OCI-M1 (cell line): ENCODE measurements around the gene NKIRAS2.
"Not testable (repeated sequence)": the region's sequence is repeated elsewhere in the genome, so short reads cannot be mapped to it uniquely, and the experiment has no call there.

Experiments
- DNase-seq: peaks from one replicate; lab custom pipeline; 2025; lab: John Stamatoyannopoulos, UW

The NKIRAS2 gene

DNA sequence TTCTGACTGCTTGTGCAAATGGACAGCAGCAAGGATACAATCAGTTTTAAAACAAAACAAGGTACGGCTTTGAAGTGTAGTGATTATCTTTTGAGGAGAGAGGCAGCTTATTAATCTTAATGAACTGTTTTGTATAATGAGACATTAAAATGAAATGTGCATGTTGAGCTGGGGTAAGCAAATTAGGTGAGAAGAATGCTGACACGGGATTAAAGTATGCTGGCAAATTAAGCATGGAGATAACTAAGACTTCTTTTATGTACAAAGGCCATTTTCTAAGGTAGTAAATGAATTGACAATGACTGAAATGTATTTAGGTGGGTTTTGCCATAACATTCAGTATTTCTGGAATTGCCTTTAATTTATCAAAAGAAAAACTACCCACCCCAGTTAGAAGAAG, 21.4 kb upstream of the NKIRAS2 start:
- no peak for DNase-seq

DNA sequence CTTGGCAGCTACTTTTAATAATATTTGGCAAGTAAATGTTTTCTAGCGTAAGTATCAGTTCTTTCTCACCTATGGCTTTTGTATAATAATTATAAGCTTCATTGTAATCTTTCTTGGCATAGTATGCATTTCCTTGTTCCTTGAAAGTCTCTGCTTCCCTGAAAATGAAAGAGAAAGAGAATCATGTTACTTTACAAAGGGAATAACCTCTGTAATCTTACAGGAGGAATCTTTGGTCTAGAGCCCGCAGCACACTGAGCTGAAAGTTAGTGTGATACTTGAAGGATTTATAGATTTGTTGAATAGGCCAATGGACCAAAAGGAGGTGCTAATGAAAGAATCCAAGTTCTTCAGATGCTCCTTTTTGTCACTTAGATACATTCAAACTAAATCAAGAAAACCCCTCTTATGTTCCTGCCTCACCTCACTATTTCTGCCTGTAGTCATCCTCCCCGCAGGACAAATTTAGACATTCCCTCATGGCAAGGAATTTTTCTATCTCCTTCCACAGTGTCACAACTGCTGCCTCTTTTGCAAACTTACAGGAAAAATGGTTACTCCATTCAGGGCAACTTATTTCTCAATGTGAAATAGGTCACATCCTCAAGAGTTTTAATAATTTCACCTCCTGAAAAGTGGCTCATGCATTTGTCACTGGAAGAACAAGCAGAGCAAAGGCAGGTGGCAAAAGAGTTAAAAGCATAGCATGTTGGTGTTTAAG, 19.3 kb upstream of the NKIRAS2 start:
- DNase-seq = no peak

DNA sequence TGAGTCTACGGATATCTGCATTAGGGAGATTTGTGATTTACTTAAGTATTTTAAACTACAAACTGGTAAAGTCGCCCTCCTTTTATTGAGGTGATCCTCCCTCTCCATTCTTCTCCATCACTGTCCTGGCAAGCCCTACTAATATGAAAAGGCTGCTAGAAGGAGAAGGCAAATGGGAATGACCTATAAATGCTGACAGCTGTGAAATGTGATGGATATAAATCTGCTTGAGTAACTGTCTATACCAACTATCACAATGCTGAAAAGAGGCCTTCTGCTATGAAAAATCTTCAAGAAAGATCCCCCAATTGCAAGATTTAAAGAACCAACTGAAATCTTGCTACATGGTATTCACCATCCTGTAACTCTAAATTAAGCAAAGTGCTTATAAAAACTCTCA, 18.2 kb upstream of the NKIRAS2 start:
- no peak for DNase-seq

DNA sequence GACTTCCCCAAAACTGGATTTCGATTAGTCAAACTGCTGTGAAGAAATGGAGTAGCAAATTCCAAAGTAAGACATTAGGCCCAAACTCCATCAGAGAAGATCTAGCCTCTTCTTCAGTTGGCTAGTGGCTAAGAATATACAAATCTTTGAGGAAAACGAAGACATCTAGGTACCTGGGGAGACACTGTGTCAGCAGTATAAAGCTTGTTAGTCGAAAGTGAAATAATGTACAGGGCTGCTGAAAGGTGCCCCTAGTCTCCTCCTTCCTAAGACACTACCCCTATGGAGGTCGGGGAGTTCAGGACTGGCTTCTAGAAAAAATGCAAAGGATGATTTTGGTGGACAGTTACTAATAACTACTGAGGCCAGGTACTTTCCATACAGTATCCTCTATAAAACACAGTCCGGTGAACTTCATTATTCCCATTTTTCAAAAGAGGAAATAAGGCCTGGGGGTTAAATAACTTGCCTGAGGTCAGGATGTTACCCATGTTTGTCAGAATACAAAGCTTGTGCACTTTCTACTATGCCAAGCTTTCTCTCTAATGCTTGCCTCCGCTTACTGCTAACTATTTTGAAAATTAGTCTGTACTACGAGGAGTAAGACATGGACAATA, 17.6 kb upstream of the NKIRAS2 start:
- no peak for DNase-seq

DNA sequence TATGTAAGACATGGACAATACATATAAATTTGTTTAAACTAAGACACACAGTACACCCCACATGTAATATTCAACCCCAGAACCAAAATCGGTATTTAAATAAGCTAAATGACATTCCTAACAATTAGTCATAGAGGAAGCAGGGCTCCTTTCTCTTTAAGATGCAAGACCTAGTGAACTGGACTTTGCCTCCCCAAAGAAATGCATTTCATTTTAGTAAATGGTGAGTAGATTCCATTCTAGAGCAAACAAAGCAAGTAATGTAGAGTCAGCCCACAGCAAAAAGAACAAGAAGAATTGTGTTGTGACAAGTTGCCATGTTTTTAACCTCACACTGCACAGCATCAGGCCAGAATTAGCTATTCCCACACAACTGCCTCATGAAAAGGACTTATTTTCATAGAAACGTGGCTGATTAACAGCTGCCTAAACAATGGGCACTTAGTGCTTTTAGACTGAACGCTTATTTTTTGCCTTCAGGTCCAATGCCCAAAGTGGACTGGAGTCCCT, 17.0 kb upstream of the NKIRAS2 start:
- DNase-seq = no peak

DNA sequence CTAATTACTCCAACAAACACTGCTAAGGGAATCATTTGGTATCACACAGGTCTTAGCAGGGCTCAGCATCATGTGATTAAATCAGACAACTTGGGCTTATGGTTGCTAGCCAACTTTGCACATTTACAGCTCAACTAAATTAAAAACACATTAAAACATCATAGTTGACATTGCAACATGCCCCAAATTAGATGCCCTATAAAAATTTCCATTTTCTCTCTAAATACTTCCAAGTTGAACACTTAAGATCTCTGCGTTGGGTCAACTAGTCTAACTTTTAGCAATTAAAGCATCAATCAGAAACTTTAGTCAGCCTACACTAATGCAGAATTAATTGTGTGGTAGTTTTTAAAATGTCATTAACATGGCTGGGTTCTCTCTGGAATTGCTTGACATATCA, 14.7 kb upstream of the NKIRAS2 start:
- DNase-seq = no peak

DNA sequence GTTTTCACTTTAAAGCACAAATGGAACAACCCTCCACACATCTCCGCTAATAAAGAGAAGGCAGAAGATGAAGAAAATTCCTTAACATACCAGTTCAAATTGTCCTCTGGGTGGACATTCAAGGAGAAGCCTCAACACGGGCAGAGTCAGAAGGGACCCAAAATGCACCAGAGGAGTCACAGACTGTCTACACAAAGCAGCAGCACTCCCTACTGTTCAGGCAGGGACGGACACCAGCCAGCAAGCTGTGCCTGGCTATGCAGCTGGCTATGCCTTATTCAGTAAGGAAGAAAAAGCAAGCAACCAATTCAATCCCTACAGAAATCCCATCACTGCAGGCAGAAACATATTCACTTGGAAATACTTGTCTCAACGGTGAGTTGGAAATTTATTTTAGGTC, 10.7 kb upstream of the NKIRAS2 start:
- DNase-seq = no peak

DNA sequence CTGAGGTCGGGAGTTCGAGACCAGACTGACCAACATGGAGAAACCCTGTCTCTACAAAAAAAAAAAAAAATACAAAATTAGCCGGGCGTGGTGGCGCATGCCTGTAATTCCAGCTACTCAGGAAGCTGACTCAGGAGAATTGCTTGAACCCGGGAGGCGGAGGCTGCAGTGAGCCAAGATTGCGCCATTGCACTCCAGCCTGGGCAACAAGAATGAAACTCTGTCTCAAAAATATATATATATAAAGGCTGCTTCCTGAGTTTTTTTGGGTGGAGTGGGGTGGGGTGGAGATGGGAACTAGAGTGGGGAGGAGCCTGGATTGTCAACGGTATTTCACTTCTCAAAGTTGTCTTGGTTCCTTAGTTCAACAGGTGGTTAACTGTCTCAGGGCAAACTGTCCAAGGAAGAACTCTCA, 9.6 kb upstream of the NKIRAS2 start:
- DNase-seq = not testable (repeated sequence)

DNA sequence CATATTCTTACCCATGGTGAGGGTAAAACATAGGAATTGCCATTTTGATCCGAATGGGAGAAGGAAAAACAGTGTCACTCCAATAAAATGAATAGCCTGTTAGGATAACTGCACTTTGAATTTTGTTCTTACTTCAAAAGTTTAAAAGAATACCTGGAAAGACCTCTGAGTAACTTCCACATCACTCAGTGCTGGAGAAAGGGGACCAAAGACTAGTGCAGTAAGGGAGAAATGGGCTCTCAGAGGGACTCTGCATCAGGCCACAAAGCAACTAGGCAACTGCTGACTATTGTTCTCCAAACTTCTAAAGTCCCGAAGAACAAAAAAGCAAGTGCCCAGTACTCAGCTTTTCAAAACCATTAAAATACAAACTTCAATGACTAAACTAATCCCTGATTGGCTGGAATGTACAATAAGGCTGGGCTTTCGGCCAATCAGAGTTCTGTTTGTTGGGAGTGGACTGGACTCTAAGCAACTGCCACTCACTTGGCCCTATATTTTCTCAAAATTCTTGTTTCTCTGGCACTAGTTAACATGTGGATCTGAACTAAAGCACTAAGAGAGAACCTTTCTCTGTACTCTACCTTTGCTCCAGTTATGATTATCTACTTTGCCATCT, 8.9 kb upstream of the NKIRAS2 start:
- peak; percentile 20 for DNase-seq

DNA sequence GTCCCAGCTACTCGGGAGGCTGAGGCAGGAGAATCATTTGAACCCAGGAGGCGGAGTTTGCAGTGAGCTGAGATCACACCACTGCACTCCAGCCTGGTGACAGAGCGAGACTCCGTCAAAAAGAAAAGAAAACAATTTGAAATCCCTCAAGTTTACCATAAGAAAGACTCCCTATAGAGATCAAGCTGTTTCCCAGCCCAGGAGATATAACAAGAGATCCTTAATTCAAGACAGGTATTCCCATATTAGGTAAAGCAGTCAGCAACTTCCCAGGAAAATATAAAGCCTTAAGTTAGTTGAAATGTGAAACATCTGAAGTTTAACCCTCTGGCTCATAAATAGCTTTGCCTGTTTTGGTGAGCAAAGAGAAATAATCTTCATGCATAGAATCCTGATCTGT, 7.5 kb upstream of the NKIRAS2 start:
- not testable (repeated sequence) for DNase-seq

DNA sequence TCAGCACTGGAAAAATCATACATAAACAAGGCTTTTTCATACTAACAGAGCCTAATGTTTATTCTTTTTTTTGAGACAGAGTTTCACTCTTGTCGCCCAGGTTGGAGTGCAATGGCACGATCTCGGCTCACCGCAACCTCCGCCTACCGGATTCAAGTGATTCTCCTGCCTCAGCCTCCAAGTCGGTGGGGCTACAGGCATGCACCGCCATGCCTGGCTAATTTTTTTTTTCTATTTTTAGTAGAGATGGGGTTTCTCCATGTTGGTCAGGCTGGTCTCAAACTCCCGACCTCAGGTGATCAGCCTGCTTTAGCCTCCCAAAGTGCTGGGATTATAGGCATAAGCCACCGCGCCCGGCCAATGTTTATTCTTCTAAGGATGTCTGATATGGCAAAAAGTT, 6.2 kb upstream of the NKIRAS2 start:
- not testable (repeated sequence) for DNase-seq

DNA sequence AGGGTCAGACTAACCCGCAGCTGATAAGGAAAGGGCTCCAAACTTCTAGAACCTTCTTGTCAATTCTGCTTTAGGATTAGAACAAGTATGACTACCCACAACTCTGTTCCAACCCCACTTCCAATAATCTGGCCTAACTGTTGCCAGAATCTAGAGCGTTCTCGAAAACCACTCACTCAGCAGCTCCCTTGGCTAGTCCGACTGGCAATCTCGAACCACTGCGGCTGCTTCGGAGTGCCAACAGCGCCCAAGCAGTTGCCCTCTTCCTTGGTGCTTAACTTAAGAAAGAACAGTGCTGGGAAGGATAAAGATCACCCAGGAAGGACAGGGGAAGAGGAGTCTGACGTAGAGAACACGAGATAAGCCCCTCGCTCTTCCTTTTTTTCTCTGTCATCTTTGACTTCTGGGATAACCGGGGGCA, 3.5 kb upstream of the NKIRAS2 start:
- DNase-seq = peak; percentile 70

DNA sequence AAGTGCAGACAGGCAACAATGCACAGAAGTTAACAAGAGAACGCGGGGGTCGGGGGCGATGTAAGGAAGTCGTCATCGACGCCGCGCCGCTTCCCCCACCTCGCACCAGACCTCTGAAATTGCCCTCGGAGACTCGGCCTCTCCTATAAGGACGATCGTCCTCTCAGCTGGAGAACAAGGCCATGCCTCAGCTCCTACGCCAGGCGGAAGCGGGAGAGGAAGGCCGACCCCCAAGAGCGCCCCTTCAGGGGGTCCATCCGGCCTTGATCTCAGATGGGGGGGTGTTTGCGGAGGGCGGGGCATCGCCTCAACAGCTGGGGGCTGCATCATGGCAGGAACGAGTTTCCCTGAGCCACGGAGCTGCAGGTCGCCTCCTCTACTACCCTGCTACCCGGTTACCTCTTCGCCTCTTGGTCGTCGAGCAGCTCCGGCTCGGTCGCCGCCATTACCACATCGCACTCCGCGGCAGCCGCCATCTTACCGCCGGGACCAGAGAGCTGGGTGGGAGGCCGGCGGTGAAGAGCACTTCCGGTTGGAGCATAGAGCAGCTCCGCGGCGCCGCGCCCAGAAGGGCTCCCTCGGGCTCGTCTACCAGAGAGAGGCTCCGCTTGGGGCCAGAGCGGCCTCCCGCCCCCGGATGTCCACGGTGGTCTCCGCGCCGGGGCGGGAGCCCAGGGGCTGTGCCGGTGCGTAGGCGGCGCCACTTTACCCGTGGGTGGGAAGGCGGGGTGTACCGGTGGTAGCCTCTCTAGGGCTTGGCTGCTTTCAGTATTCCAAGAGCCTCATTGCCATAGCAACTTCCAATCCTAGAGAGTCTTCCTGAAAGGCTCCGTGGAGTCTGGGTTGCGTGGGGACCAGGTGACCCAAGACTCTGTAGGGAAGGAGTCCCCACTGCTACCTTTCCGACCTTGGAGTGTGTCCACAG, 2.7 kb upstream of the NKIRAS2 start, which contains the start of gene DNAJC7:
Gene DNAJC7, minus strand, starts transcription at position 499 of the 925 bp plus-strand sequence. Its CDS starts 23 bp downstream, at position 476.
- peak; percentile 94 for DNase-seq

DNA sequence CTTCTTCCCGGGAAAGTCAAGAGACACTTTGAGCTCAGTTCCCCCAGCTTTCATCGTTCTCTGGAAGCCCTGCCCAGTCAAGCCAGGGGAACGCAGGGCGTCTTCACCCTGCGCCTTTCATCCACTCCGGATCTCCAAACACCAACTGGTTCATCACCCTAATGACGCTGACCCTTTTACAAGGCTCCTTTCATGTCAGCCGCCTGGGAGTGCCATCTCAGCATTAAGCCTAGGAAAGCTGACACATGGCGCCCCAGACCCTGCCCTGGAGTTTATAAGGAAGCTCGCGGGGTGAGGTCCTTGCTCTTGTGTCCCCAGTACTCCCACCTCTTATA, 2.1 kb upstream of the NKIRAS2 start:
- no peak for DNase-seq

DNA sequence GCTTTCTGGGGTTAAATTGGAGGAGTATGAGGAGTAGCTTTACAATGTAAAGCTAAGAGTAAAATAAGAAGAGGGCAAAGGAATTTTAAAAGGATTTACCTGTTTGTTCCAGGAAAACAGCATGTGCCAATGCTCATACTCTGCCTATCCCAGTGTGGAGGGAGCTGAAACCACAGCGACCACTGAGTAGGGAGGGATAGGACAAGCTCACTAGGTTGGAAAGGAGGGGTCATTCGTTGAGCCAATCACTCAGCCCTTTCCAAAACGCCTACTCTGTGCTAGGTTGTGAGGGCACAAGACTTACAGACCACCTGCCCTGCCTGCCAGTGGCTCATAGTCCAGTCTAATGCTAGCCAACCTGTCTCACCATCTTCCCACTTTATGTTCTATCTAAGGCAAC, 1.6 kb upstream of the NKIRAS2 start:
- DNase-seq = peak; percentile 53

DNA sequence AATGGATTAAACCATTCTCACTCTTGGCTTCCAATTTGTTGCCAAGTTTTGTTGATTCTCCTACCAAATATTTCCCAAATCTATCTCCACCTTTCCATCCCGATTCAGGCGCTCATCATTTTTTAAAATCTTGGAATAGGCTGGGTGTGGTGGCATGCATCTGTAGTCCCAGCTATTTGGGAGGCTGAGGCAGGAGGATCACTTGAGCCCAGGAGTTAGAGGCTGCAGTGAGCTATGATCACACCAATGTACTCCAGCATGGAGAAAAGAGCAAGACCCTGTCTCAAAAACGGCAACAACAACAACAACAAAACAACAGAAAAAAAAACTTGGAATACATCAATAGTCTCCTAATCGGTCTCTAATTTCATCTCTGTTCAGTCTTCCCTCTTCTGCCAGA, 902 bp upstream of the NKIRAS2 start:
- DNase-seq = no peak

DNA sequence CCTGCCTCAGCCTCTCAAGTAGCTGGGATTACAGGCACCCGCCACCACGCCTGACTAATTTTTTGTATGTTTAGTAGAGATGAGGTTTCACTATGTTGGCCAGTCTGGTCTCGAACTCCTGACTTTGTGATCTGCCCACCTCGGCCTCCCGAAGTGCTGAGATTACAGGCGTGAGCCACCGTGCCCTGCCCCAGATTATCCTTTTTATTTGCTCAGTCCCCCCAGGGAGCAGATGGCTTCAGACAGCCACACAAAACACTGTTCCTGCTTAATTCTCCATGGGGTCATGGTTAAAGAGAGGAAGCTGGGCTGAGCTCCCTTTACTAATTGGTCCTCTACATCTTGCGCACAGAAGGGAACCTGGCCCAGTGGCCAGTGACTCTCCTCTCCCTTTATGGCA, 955 bp downstream of the NKIRAS2 start:
- not testable (repeated sequence) for DNase-seq

DNA sequence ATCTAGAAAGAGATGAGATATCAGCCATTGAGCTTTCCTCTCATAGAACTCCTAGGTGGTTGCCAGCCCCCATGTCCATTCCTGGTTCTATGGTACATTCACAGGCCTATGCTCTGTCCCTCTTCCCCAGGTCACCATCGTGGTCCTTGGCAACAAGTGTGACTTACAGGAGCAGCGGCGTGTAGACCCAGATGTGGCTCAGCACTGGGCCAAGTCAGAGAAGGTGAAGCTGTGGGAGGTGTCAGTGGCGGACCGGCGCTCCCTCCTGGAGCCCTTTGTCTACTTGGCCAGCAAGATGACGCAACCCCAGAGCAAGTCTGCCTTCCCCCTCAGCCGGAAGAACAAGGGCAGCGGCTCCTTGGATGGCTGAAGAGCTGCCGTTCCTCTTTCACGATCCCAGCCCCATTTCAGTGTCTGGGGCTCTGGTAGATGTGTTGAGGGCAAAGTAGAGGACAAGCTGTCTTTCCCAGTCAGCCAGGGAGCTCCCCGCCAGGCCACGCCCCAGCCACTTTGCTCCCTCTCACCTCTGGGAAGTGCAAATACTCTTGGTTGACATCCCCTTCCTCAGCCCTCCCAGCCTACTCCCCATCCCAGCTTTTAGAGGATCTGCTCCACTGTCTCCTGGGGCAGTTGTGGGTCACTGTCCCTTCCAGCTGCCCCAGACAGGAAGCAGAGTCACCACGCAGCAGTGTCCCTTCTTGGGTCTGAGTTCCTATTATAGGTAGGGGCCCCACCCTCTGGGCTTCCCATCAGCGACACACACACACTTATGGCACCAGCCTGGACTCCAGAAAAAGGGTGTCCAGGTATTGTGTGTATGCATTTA, 3.8 kb downstream of the NKIRAS2 start:
- peak; percentile 29 for DNase-seq

DNA sequence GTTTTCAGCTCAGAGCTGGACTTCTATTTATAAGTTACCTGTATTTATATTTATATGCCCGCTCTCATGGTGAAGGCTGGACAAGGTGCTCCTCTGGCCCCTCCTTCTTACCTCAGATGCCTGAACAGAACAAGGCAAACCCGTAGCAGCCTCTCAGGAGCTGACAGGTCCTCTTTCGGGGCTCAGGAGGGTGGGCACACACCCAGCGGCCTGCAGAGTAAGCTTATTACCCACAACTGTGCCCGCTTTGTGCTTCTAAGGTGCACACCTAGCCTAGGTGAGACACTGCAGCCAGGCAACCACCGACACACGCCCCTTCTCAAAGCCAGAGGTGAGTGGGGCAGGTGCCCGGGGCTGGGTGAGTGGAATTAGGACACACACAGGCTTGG, 5.3 kb downstream of the NKIRAS2 start:
- DNase-seq = no peak

DNA sequence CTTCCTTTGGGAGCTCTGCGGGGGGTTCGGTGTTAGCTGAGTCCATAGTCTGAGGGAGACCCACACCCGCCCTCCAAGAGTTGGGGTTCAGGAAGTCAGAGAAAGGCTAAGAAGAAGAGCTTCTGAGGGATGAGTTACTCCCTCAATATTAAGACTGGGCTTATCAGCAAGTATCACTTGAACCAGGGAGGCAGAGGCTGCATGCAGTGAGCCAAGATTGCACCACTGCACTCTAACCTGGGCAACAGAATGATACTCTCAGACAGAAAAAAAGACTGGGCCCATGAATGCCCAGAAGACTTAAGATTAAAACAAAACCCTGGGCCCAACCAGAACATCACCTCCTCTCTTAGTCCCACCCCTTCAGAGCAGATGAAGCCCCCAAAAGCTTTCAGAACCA, 6.0 kb downstream of the NKIRAS2 start:
- DNase-seq = peak; percentile 21

DNA sequence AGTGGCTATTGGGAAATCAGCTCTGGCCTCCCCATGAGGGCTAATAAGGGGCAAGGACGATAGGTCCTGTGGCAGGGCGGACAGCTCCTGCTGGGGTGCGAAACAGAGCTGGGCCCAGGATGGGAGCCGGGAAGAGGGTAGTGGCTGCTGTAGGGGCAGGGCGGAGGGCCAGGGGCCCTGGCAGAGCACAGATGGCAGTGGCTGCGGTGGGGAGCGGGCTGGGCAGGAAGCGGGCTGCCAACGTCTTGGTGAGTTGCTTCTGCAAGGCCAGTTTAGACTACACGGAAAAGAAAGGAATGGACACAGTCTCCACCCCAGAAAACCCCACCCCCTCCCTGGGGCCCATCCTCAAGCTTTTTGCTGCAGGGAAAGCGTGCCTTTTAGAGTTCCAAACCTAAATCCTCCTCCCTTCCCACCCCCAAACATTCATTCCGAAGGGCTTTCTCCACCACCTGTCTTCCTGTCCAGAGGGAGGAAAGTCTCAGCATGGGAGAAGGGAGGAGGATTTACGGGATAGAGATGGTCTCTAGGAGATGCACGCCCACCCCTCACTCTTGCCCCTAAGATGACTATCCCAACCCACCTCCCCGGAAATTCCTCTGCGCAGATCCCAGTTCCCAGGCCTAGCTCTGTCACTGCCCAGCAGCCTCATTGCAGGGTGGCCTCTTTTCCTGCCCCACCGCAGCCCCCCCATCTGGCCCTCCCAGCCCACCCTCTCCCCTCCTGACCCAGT, 7.1 kb downstream of the NKIRAS2 start:
- no peak for DNase-seq
